Esophagus squamous epithelium (tissue), 5 donors: ENCODE data around the gene PAK2. TPM values are rescaled to one million over a fixed set of nuclear protein-coding genes. Genes with fewer than 3 reads are reported as not detected.
A peak's percentile ranks its signal among the peaks of the same experiment; 100 is the strongest.

Source experiments
- DNase-seq: peaks from one replicate; lab custom pipeline; 2025; lab: John Stamatoyannopoulos, UW
- H3K27ac ChIP-seq, 4 donors: fragments of 200-600 bp; sonication (generic); one replicate each; pipeline ENCODE4 v1.5.1; 2016 to 2019; ENCODE audit warnings: mild to moderate bottlenecking in 1 of 4
- H3K27me3 ChIP-seq, 4 donors: fragments of 200-600 bp; sonication (generic); 1 replicate in 3 of 4; 2 replicates in 1 of 4; pipeline versions ENCODE4 v1.5.1 to v1.6.0; 2017 to 2021; ENCODE audit warnings: antibody characterized with exemption in 1 of 4
- H3K36me3 ChIP-seq, 3 donors: fragments of 200-600 bp; sonication (generic); one replicate each; pipeline ENCODE4 v1.5.1; 2016 to 2019
- H3K4me1 ChIP-seq, 3 donors: fragments of 200-600 bp; sonication (generic); one replicate each; pipeline ENCODE4 v1.5.1; 2017 to 2019
- H3K4me3 ChIP-seq, 4 donors: fragments of 200-600 bp; sonication (generic); 1 replicate in 3 of 4; 2 replicates in 1 of 4; pipeline ENCODE4 v1.5.1; 2016 to 2019; ENCODE audit warnings: mild to moderate bottlenecking in 2 of 4, moderate library complexity in 1 of 4
- H3K9me3 ChIP-seq, 3 donors: fragments of 200-600 bp; sonication (generic); one replicate each; pipeline ENCODE4 v1.5.1; 2016 to 2019
- POLR2A ChIP-seq, 4 donors: fragments of 450-650 bp; IDR thresholded peaks; one replicate each; pipeline ENCODE4 v1.6.1; 2017; ENCODE audit warnings: antibody characterized with exemption in 4 of 4, mild to moderate bottlenecking in 4 of 4, moderate library complexity in 3 of 4
- WGBS, 2 donors: methylation state at CpG; one replicate each; pipeline ENCODE4 v1.1.5; 2018; 5-methylcytosine and 5-hydroxymethylcytosine counted together
- intact Hi-C: fragments of 100-400 bp; cut with DNase I; formaldehyde crosslinking; loops from one replicate; pipeline ENCODE4 v1.15.0; 2022
- total RNA-seq, 4 donors: library from RNA; depleted of rRNA; stranded (reverse); fragments of >200 nt; gene quantifications; one replicate each; pipeline ENCODE4 v1.1.0, GENCODE V29; 2016
- TF ChIP-seq, protein P1 (sequence below), 6 experiments: fragments of 450-650 bp in 4 of 6; fragments of 200-600 bp in 2 of 6; sonication (generic) in 2 of 6; IDR thresholded peaks; one replicate each; pipeline ENCODE4 v1.5.1; 2016 to 2019; ENCODE audit warnings: antibody characterized with exemption in 6 of 6, mild to moderate bottlenecking in 4 of 6, moderate library complexity in 4 of 6
- donor health status: DM: yes; HTN: yes; CAD: no.

The PAK2 gene
- total RNA-seq, 4 donors from 2014 or later: 24.6 to 42.9 (median 38.8) TPM

DNA sequence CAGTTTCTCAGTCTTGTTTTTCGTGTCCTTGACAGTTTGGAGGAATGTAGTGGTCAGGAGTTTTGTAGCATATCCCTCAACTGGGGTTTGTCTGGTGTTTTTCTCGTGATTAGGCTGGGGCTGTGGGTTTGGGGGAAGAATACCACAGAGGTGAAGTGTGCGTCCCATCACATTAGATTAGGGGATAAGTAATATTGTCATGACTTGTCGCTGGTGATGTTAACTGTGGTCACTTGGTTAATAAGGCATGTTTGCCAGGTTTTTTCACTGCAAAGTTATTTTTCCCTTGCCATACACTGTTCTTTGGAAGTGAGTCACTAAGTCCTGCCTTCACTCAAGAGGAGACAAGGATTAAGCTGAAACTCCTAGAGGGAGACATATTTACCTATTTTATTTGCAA lies 39.1 kb downstream of the PAK2 start:
- H3K4me1 ChIP-seq: peaks cover 6 to 39% (median 10%) of the 10 kb centered on the region in 3 donors
- no peaks in the 10 kb centered on the region for H3K9me3 ChIP-seq
- intact Hi-C loops: no loop called here
- H3K4me3 ChIP-seq: no peak overlapping the region
- no peaks in the 10 kb centered on the region for H3K27me3 ChIP-seq
- DNase-seq: no peak
- TF ChIP-seq, protein P1, sequence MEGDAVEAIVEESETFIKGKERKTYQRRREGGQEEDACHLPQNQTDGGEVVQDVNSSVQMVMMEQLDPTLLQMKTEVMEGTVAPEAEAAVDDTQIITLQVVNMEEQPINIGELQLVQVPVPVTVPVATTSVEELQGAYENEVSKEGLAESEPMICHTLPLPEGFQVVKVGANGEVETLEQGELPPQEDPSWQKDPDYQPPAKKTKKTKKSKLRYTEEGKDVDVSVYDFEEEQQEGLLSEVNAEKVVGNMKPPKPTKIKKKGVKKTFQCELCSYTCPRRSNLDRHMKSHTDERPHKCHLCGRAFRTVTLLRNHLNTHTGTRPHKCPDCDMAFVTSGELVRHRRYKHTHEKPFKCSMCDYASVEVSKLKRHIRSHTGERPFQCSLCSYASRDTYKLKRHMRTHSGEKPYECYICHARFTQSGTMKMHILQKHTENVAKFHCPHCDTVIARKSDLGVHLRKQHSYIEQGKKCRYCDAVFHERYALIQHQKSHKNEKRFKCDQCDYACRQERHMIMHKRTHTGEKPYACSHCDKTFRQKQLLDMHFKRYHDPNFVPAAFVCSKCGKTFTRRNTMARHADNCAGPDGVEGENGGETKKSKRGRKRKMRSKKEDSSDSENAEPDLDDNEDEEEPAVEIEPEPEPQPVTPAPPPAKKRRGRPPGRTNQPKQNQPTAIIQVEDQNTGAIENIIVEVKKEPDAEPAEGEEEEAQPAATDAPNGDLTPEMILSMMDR (IDR thresholded peaks at IDR 0.05): no peak
- no peak for TF ChIP-seq POLR2A (IDR thresholded peaks at IDR 0.05)
- peak overlapping the region in 1 of 4 donors; percentile 27 for H3K27ac ChIP-seq
- H3K36me3 ChIP-seq: peaks cover 0 to 31% (median 3%) of the 10 kb centered on the region in 3 donors
- WGBS, 2 donors: 35 to 57% methylated on average over 4 of the region's 4 CpGs

GRCh38 chr3:196782511-196782910 lies 42.9 kb downstream of the PAK2 start:
- 91 to 92% methylated on average over 4 of the region's 4 CpGs for WGBS, 2 donors
- Histone ChIP-seq H3K4me3 (no peak overlapping the region), H3K4me1 (peaks cover 5 to 21% (median 6%) of the 10 kb centered on the region in 3 donors), H3K27me3 (no peaks in the 10 kb centered on the region), H3K27ac (no peak overlapping the region), H3K9me3 (no peaks in the 10 kb centered on the region), H3K36me3 (peaks cover 0 to 59% (median 5%) of the 10 kb centered on the region in 3 donors)
- DNase-seq: no peak
- intact Hi-C loops: no loop called here
- no peak for TF ChIP-seq POLR2A (IDR thresholded peaks at IDR 0.05)
- TF ChIP-seq, protein P1 (IDR thresholded peaks at IDR 0.05): no peak

GRCh38 chr3:196788528-196788927 lies 48.9 kb downstream of the PAK2 start:
- whole genome bisulfite sequencing, 2 donors: 75 to 86% methylated on average over 5 of the region's 5 CpGs
- intact Hi-C loops: no loop called here
- no peak for DNase-seq
- H3K27ac ChIP-seq: no peak overlapping the region
- H3K27me3 ChIP-seq: no peaks in the 10 kb centered on the region
- H3K4me3 ChIP-seq: no peak overlapping the region
- TF ChIP-seq POLR2A (IDR thresholded peaks at IDR 0.05): no peak
- TF ChIP-seq, protein P1 (IDR thresholded peaks at IDR 0.05): no peak
- H3K36me3 ChIP-seq: peaks cover 0 to 51% (median 5%) of the 10 kb centered on the region in 3 donors
- peaks cover 0 to 12% (median 6%) of the 10 kb centered on the region in 3 donors for H3K4me1 ChIP-seq
- no peaks in the 10 kb centered on the region for H3K9me3 ChIP-seq

GRCh38 chr3:196789885-196790359 lies 50.3 kb downstream of the PAK2 start:
- Histone ChIP-seq H3K4me1 (peaks cover 0 to 12% (median 6%) of the 10 kb centered on the region in 3 donors), H3K27me3 (no peaks in the 10 kb centered on the region), H3K36me3 (peaks cover 0 to 48% (median 0%) of the 10 kb centered on the region in 3 donors), H3K4me3 (no peak overlapping the region), H3K27ac (no peak overlapping the region), H3K9me3 (no peaks in the 10 kb centered on the region)
- intact Hi-C loops: no loop called here
- DNase-seq: no peak
- WGBS, 2 donors: 98 to 100% methylated on average over 1 to 6 of the region's 6 CpGs
- TF ChIP-seq POLR2A (IDR thresholded peaks at IDR 0.05): no peak
- TF ChIP-seq, protein P1 (IDR thresholded peaks at IDR 0.05): no peak

- Histone ChIP-seq H3K27ac (no peak overlapping the region), H3K4me3 (no peak overlapping the region), H3K36me3 (peaks cover 0 to 45% (median 0%) of the 10 kb centered on the region in 3 donors), H3K4me1 (peaks cover 0 to 12% (median 6%) of the 10 kb centered on the region in 3 donors), H3K9me3 (no peaks in the 10 kb centered on the region), H3K27me3 (no peaks in the 10 kb centered on the region)
- TF ChIP-seq, protein P1 (IDR thresholded peaks at IDR 0.05): no peak
- TF ChIP-seq POLR2A (IDR thresholded peaks at IDR 0.05): no peak
- 91 to 95% methylated on average over 6 of the region's 6 CpGs for WGBS, 2 donors
- no peak for DNase-seq
- intact Hi-C loops: no loop called here
These were observed 51.0 kb downstream of the PAK2 start for GRCh38 chr3:196790636-196791035.
